PC-3 (cell line): Measurements from ENCODE around the gene ITPR3. TPM values are rescaled to one million over a fixed set of nuclear protein-coding genes. Genes with fewer than 3 reads are reported as not detected.

Experiments used
- ATAC-seq: fragments of 200-7000 bp; cut with Tn5 transposase; 2 replicates; pipeline ENCODE4 v1.9.1; 2020; ENCODE audit warnings: mild to moderate bottlenecking, moderate library complexity
- BruUV-seq: library from RNA; stranded (reverse); fragments of 400-500 nt; replicated peaks from 2 replicates; lab custom pipeline; 2021; lab: Mats Ljungman, UMichigan
- CTCF ChIA-PET: fragments of 300-600 bp; sonication (Branson Sonifier 250); formaldehyde crosslinking; loops from one replicate; lab custom pipeline; 2022; ENCODE audit warnings: antibody characterized with exemption; lab: Charles Lee
- POLR2A ChIA-PET: fragments of 300-600 bp; sonication (Branson Sonifier 250); formaldehyde crosslinking; loops from one replicate; lab custom pipeline; 2022; ENCODE audit warnings: antibody characterized with exemption; ENCODE audit not compliant: unreplicated experiment; lab: Charles Lee
- DNase-seq: peaks from one replicate; pipeline ENCODE4 v3.0.0-alpha.2; 2015
- H2AFZ ChIP-seq: fragments of 300-600 bp; sonication (generic); 2 replicates; pipeline ENCODE4 v1.6.0; 2016; ENCODE audit warnings: antibody characterized with exemption, low read length
- H3F3A ChIP-seq: fragments of 300-600 bp; sonication (generic); one replicate; pipeline ENCODE4 v1.6.0; 2017; ENCODE audit warnings: antibody characterized with exemption, low read length, control low read depth, mild to moderate bottlenecking; ENCODE audit not compliant: unreplicated experiment
- H3K27ac ChIP-seq: fragments of 300-600 bp; sonication (generic); 2 replicates; pipeline ENCODE4 v1.5.1; 2016; ENCODE audit warnings: mild to moderate bottlenecking, low read length
- H3K27me3 ChIP-seq: fragments of 300-600 bp; sonication (generic); 2 replicates; pipeline ENCODE4 v1.6.1; 2016; ENCODE audit warnings: low read length, mixed read lengths
- H3K36me3 ChIP-seq: fragments of 300-600 bp; sonication (generic); 2 replicates; pipeline ENCODE4 v1.6.1; 2016; ENCODE audit warnings: low read depth, mixed run types, low read length, mixed read lengths
- H3K4me1 ChIP-seq: fragments of 300-600 bp; sonication (generic); 2 replicates; pipeline ENCODE4 v1.5.1; 2016; ENCODE audit warnings: low read length; ENCODE audit not compliant: insufficient read depth
- H3K4me2 ChIP-seq: fragments of 300-600 bp; sonication (generic); 2 replicates; pipeline ENCODE4 v1.6.0; 2016; ENCODE audit warnings: low read length
- H3K4me3 ChIP-seq: fragments of 300-600 bp; sonication (generic); 2 replicates; pipeline ENCODE4 v1.5.1; 2016; ENCODE audit warnings: mild to moderate bottlenecking, low read length, mixed read lengths
- H3K79me2 ChIP-seq: fragments of 300-600 bp; sonication (generic); 2 replicates; pipeline ENCODE4 v1.6.1; 2017; ENCODE audit warnings: low read length, mixed read lengths
- H3K9ac ChIP-seq: fragments of 300-600 bp; sonication (generic); 2 replicates; pipeline ENCODE4 v1.6.0; 2016; ENCODE audit warnings: mild to moderate bottlenecking, low read length
- H3K9me2 ChIP-seq: fragments of 300-600 bp; sonication (generic); replicated peaks from 2 replicates; pipeline ENCODE4 v1.6.1; 2016; ENCODE audit warnings: mixed run types, low read length, mixed read lengths
- H3K9me3 ChIP-seq: fragments of 300-600 bp; sonication (generic); 2 replicates; pipeline ENCODE4 v1.6.1; 2016; ENCODE audit warnings: low read length, mixed read lengths
- H4K20me1 ChIP-seq: fragments of 300-600 bp; sonication (generic); 2 replicates; pipeline ENCODE4 v1.6.1; 2016; ENCODE audit warnings: low read length, mixed read lengths
- CTCF ChIP-seq: fragments of 300-600 bp; sonication (generic); conservative IDR thresholded peaks from 2 replicates; pipeline ENCODE4 v1.5.1; 2017; ENCODE audit warnings: antibody characterized with exemption, low read depth, mild to moderate bottlenecking, low read length
- EZH2 ChIP-seq: fragments of 300-600 bp; sonication (generic); IDR thresholded peaks from one replicate; pipeline ENCODE4 v1.6.1; 2017; ENCODE audit warnings: antibody characterized with exemption, mild to moderate bottlenecking, low read length; ENCODE audit not compliant: unreplicated experiment
- EZH2phosphoT487 ChIP-seq: fragments of 300-600 bp; sonication (generic); IDR thresholded peaks from 2 replicates; pipeline ENCODE4 v1.6.1; 2018; ENCODE audit warnings: mild to moderate bottlenecking, antibody characterized with exemption, low read length, borderline replicate concordance
- intact Hi-C: fragments of 100-400 bp; cut with micrococcal nuclease; formaldehyde crosslinking; loops from 2 replicates; pipeline ENCODE4 v1.9.0; 2023
- total RNA-seq: library from RNA; depleted of rRNA; stranded (reverse); fragments of >200 nt; gene quantifications from 2 replicates; pipeline ENCODE4 v1.2.3, GENCODE V29; 2014

Gene ITPR3
- total RNA-seq, 1 experiment from 2014 or later, result 41.8 TPM

- no peak overlapping the region for H3K27ac ChIP-seq
- ATAC-seq (peak; percentile 29), DNase-seq (peak; percentile 89)
- H4K20me1 ChIP-seq, result no peaks in the 10 kb centered on the region
- no peaks in the 10 kb centered on the region for H3K9me3 ChIP-seq
- BruUV-seq, result no TSS peak
- no peaks in the 10 kb centered on the region for H3K36me3 ChIP-seq
- no peak overlapping the region for H3K9ac ChIP-seq
- no peak overlapping the region for H3K4me3 ChIP-seq
- H2AFZ ChIP-seq, result peak overlapping the region; percentile 79
- H3K4me1 ChIP-seq, result peaks cover 19% of the 10 kb centered on the region
- no peaks in the 10 kb centered on the region for H3K27me3 ChIP-seq
- H3K79me2 ChIP-seq, result no peaks in the 10 kb centered on the region
- CTCF ChIA-PET, result interaction anchor here (0.6 to 1.0 kb wide), 4 partner anchors 31 to 159 kb away, joined by 3 read pairs; no protein-coding TSS in a partner anchor
- H3F3A ChIP-seq, result no peaks in the 10 kb centered on the region
- peak overlapping the region; percentile 36 for H3K4me2 ChIP-seq
- POLR2A ChIA-PET, result no interaction called here
- H3K9me2 ChIP-seq, result no peaks in the 10 kb centered on the region
- intact Hi-C loops, result loop anchor here (1.0 to 10.0 kb wide), 2 partner anchors 91 to 115 kb away; no protein-coding TSS in a partner anchor
- TF ChIP-seq EZH2, result no peak
- peak; percentile 97 for TF ChIP-seq CTCF
These were observed 35.6 kb upstream of the ITPR3 start for GRCh38 chr6:33585403-33586107.

GRCh38 chr6:33586108-33586640 lies 34.9 kb upstream of the ITPR3 start:
- Histone ChIP-seq H3K27me3 (no peaks in the 10 kb centered on the region), H2AFZ (peak overlapping the region; percentile 79; the same call in 1 of the 2 replicates), H3K36me3 (no peaks in the 10 kb centered on the region), H3K9me2 (no peaks in the 10 kb centered on the region), H3K4me3 (no peak overlapping the region), H4K20me1 (no peaks in the 10 kb centered on the region), H3K9me3 (no peaks in the 10 kb centered on the region), H3K79me2 (no peaks in the 10 kb centered on the region), H3K4me2 (peak overlapping the region; percentile 36; the same call in 1 of the 2 replicates), H3K4me1 (peaks cover 25% of the 10 kb centered on the region), H3K27ac (no peak overlapping the region), H3F3A (no peaks in the 10 kb centered on the region), H3K9ac (no peak overlapping the region)
- ChIA-PET CTCF (interaction anchor here (0.6 to 1.0 kb wide), 2 partner anchors 49 to 160 kb away, joined by 3 read pairs; no protein-coding TSS in a partner anchor), POLR2A (no interaction called here)
- TF ChIP-seq EZH2 (no peak), CTCF (no peak), EZH2phosphoT487 (no peak)
- DNase-seq, result no peak
- intact Hi-C loops, result loop anchor here (10.0 kb wide), 1 partner anchor 91 kb away; no protein-coding TSS in a partner anchor
- no TSS peak for BruUV-seq
- ATAC-seq, result no peak

- no peak for TF ChIP-seq EZH2phosphoT487
- no peak for TF ChIP-seq CTCF
- TF ChIP-seq EZH2, result no peak
- intact Hi-C loops, result loop anchor here (10.0 kb wide), 1 partner anchor 93 kb away; no protein-coding TSS in a partner anchor
- no peaks in the 10 kb centered on the region for H4K20me1 ChIP-seq
- no peak overlapping the region for H2AFZ ChIP-seq
- no peak overlapping the region for H3K4me2 ChIP-seq
- no peak overlapping the region for H3K4me3 ChIP-seq
- ChIA-PET POLR2A (no interaction called here), CTCF (no interaction called here)
- peaks cover 31% of the 10 kb centered on the region for H3K4me1 ChIP-seq
- no peaks in the 10 kb centered on the region for H3K9me2 ChIP-seq
- no TSS peak for BruUV-seq
- no peak overlapping the region for H3K9ac ChIP-seq
- DNase-seq, result no peak
- no peaks in the 10 kb centered on the region for H3K9me3 ChIP-seq
- ATAC-seq, result no peak
- H3K27me3 ChIP-seq, result no peaks in the 10 kb centered on the region
- H3K79me2 ChIP-seq, result no peaks in the 10 kb centered on the region
- H3F3A ChIP-seq, result no peaks in the 10 kb centered on the region
- H3K36me3 ChIP-seq, result no peaks in the 10 kb centered on the region
- no peak overlapping the region for H3K27ac ChIP-seq
These were observed 33.6 kb upstream of the ITPR3 start for GRCh38 chr6:33587529-33587928.
